NB4 (cell line): Measurements from ENCODE around the gene PCNX4.

Experiments
- MYC ChIP-seq: IDR thresholded peaks from 2 replicates; pipeline ENCODE4 v1.6.1; 2011; ENCODE audit warnings: low read depth, low read length
- POLR2A ChIP-seq: IDR thresholded peaks from 2 replicates; pipeline ENCODE4 v1.6.1; 2011; ENCODE audit warnings: mild to moderate bottlenecking; ENCODE audit not compliant: insufficient read length; ENCODE audit errors: extremely low read depth
- TF ChIP-seq, protein P1 (sequence below): IDR thresholded peaks from one replicate; pipeline ENCODE4 v1.5.1; 2012; ENCODE audit warnings: low read depth, low read length
- TF ChIP-seq, protein P2 (sequence below): IDR thresholded peaks from 2 replicates; pipeline ENCODE4 v1.6.1; 2011; ENCODE audit warnings: low read depth, low read length

DNA sequence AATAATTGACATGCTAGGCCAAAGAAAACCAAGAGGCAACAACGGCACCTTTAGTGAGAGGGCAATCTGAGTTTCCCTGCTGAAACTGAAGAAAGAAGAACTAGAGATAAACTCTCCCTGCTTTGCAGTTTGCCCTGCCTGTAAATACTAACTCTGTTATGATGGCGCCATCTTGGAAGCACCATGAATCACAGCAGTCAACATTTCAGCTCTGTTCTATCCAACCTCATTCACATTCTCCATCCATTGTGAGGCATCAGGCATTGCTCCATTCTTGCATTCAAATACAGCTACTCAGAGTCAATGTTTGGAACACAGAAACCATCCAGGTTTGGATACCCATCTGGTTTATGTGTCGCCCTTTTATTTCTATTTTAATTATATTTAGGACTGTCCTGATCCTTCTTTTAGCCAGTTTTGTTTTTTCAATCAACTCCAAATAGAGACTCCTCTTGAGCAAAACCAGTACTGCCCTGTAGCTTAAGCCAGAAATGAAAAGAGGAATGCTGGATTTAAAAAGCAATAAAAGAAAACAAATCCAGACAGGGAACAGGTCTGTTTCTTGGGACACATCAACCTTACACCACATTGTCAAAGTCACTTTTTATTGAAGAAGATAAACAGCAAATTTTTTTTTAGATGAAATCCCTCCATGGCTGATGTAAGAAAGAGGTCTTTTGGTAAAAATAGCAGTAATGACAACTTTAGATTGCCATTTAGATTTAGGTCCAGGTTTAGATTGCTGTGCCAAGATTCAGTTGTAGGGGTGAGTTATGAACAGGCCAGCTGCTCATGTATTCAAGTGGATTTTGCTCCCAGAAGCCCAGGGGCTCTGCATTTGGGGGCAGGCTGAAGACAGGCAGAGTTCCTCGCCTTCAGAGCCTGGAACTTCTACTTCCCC lies 124.0 kb downstream of the PCNX4 start:
- TF ChIP-seq, protein P1, sequence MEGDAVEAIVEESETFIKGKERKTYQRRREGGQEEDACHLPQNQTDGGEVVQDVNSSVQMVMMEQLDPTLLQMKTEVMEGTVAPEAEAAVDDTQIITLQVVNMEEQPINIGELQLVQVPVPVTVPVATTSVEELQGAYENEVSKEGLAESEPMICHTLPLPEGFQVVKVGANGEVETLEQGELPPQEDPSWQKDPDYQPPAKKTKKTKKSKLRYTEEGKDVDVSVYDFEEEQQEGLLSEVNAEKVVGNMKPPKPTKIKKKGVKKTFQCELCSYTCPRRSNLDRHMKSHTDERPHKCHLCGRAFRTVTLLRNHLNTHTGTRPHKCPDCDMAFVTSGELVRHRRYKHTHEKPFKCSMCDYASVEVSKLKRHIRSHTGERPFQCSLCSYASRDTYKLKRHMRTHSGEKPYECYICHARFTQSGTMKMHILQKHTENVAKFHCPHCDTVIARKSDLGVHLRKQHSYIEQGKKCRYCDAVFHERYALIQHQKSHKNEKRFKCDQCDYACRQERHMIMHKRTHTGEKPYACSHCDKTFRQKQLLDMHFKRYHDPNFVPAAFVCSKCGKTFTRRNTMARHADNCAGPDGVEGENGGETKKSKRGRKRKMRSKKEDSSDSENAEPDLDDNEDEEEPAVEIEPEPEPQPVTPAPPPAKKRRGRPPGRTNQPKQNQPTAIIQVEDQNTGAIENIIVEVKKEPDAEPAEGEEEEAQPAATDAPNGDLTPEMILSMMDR: no peak
- TF ChIP-seq POLR2A (no peak), MYC (no peak)
- TF ChIP-seq, protein P2, sequence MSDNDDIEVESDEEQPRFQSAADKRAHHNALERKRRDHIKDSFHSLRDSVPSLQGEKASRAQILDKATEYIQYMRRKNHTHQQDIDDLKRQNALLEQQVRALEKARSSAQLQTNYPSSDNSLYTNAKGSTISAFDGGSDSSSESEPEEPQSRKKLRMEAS: no peak
